GM12872 (cell line): Measurements from ENCODE around the gene IGF2BP1.

ENCODE experiments used
- CTCF ChIP-seq: IDR thresholded peaks from 3 replicates; pipeline ENCODE4 v1.5.1; 2011; ENCODE audit warnings: low read depth, mild to moderate bottlenecking, low read length, moderate library complexity; ENCODE audit not compliant: insufficient read depth

Gene IGF2BP1

GRCh38 chr17:49071106-49071505 lies 73.9 kb downstream of the IGF2BP1 start:
- no peak for TF ChIP-seq CTCF

- TF ChIP-seq CTCF, result no peak
These were observed 77.8 kb downstream of the IGF2BP1 start for GRCh38 chr17:49074851-49075540.

GRCh38 chr17:49076573-49077384 lies 79.6 kb downstream of the IGF2BP1 start:
- no peak for TF ChIP-seq CTCF

GRCh38 chr17:49078248-49078647 lies 81.1 kb downstream of the IGF2BP1 start:
- TF ChIP-seq CTCF, result no peak

GRCh38 chr17:49079840-49080663 lies 82.9 kb downstream of the IGF2BP1 start:
- no peak for TF ChIP-seq CTCF

- no peak for TF ChIP-seq CTCF
These were observed 85.0 kb downstream of the IGF2BP1 start for GRCh38 chr17:49082231-49082630.

GRCh38 chr17:49085565-49086315 lies 88.6 kb downstream of the IGF2BP1 start:
- TF ChIP-seq CTCF, result no peak
